Measurements from ENCODE around the gene CCR5AS.
"Not testable (repeated sequence)": the region's sequence is repeated elsewhere in the genome, so short reads cannot be mapped to it uniquely, and the experiment has no call there.

CCR5AS gene

GRCh38 chr3:46395766-46396530, 10.9 kb downstream of the CCR5AS start:
- TF ChIP-seq JUND (IDR thresholded peaks at IDR 0.05; ENCODE audit: low read depth): no peak
- no peak for DNase-seq (ENCODE audit: low read depth in 1 of 2, low spot score in 1 of 2)
- in situ Hi-C loops (cut with HindIII; ENCODE audit: low pct_unique_long_range_greater_than_20kb, low sequenced_read_pairs): no loop called here

- in situ Hi-C loops (cut with HindIII; ENCODE audit: low pct_unique_long_range_greater_than_20kb, low sequenced_read_pairs): no loop called here
- no peak for TF ChIP-seq JUND (IDR thresholded peaks at IDR 0.05; ENCODE audit: low read depth)
- DNase-seq (ENCODE audit: low read depth in 1 of 2, low spot score in 1 of 2): no peak
Observed at GRCh38 chr3:46395210-46395661, 11.6 kb downstream of the CCR5AS start.

- no peak for TF ChIP-seq JUND (IDR thresholded peaks at IDR 0.05; ENCODE audit: low read depth)
- in situ Hi-C loops (cut with HindIII; ENCODE audit: low pct_unique_long_range_greater_than_20kb, low sequenced_read_pairs): no loop called here
- peak in 1 of 2 experiments; percentile 48 for DNase-seq (ENCODE audit: low read depth in 1 of 2, low spot score in 1 of 2)
Observed at GRCh38 chr3:46393554-46394434, 13.1 kb downstream of the CCR5AS start.

GRCh38 chr3:46393011-46393410, 13.9 kb downstream of the CCR5AS start:
- in situ Hi-C loops (cut with HindIII; ENCODE audit: low pct_unique_long_range_greater_than_20kb, low sequenced_read_pairs): no loop called here
- TF ChIP-seq JUND (IDR thresholded peaks at IDR 0.05; ENCODE audit: low read depth): no peak
- DNase-seq (ENCODE audit: low read depth in 1 of 2, low spot score in 1 of 2): no peak

- in situ Hi-C loops (cut with HindIII; ENCODE audit: low pct_unique_long_range_greater_than_20kb, low sequenced_read_pairs); DNase-seq (ENCODE audit: low read depth in 1 of 2, low spot score in 1 of 2): not testable (repeated sequence)
Observed at GRCh38 chr3:46391526-46391925, 15.3 kb downstream of the CCR5AS start.

GRCh38 chr3:46389306-46389705, 17.6 kb downstream of the CCR5AS start:
- in situ Hi-C loops (cut with HindIII; ENCODE audit: low pct_unique_long_range_greater_than_20kb, low sequenced_read_pairs): no loop called here
- TF ChIP-seq JUND (IDR thresholded peaks at IDR 0.05; ENCODE audit: low read depth): no peak
- no peak for DNase-seq (ENCODE audit: low read depth in 1 of 2, low spot score in 1 of 2)

- DNase-seq (ENCODE audit: low read depth in 1 of 2, low spot score in 1 of 2); in situ Hi-C loops (cut with HindIII; ENCODE audit: low pct_unique_long_range_greater_than_20kb, low sequenced_read_pairs): not testable (repeated sequence)
Observed at GRCh38 chr3:46388847-46389246, 18.0 kb downstream of the CCR5AS start.

- no peak for DNase-seq (ENCODE audit: low read depth in 1 of 2, low spot score in 1 of 2)
- TF ChIP-seq JUND (IDR thresholded peaks at IDR 0.05; ENCODE audit: low read depth): no peak
- in situ Hi-C loops (cut with HindIII; ENCODE audit: low pct_unique_long_range_greater_than_20kb, low sequenced_read_pairs): no loop called here
Observed at GRCh38 chr3:46386205-46386604, 20.7 kb downstream of the CCR5AS start.

GRCh38 chr3:46383951-46384330, 22.9 kb downstream of the CCR5AS start:
- DNase-seq (ENCODE audit: low read depth in 1 of 2, low spot score in 1 of 2): no peak
- no peak for TF ChIP-seq JUND (IDR thresholded peaks at IDR 0.05; ENCODE audit: low read depth)
- in situ Hi-C loops (cut with HindIII; ENCODE audit: low pct_unique_long_range_greater_than_20kb, low sequenced_read_pairs): no loop called here

- no peak for DNase-seq (ENCODE audit: low read depth in 1 of 2, low spot score in 1 of 2)
- in situ Hi-C loops (cut with HindIII; ENCODE audit: low pct_unique_long_range_greater_than_20kb, low sequenced_read_pairs): no loop called here
- TF ChIP-seq JUND (IDR thresholded peaks at IDR 0.05; ENCODE audit: low read depth): no peak
Observed at GRCh38 chr3:46383211-46383950, 23.5 kb downstream of the CCR5AS start.

- in situ Hi-C loops (cut with HindIII; ENCODE audit: low pct_unique_long_range_greater_than_20kb, low sequenced_read_pairs): no loop called here
- no peak for DNase-seq (ENCODE audit: low read depth in 1 of 2, low spot score in 1 of 2)
- no peak for TF ChIP-seq JUND (IDR thresholded peaks at IDR 0.05; ENCODE audit: low read depth)
Observed at GRCh38 chr3:46381625-46382024, 25.2 kb downstream of the CCR5AS start.

GRCh38 chr3:46380471-46381221, 26.2 kb downstream of the CCR5AS start:
- TF ChIP-seq JUND (IDR thresholded peaks at IDR 0.05; ENCODE audit: low read depth): no peak
- DNase-seq (ENCODE audit: low read depth in 1 of 2, low spot score in 1 of 2): peak in 1 of 2 experiments; percentile 65
- in situ Hi-C loops (cut with HindIII; ENCODE audit: low pct_unique_long_range_greater_than_20kb, low sequenced_read_pairs): no loop called here
